NCI-H748 treated with DMSO at 0.1 percent for 48 hours (cell line): ENCODE data around the gene FGF12.
"Not testable (repeated sequence)": the region's sequence is repeated elsewhere in the genome, so short reads cannot be mapped to it uniquely, and the experiment has no call there.

Source experiments
- DNase-seq: peaks from one replicate; lab custom pipeline; 2025; lab: John Stamatoyannopoulos, UW

FGF12 gene

DNA sequence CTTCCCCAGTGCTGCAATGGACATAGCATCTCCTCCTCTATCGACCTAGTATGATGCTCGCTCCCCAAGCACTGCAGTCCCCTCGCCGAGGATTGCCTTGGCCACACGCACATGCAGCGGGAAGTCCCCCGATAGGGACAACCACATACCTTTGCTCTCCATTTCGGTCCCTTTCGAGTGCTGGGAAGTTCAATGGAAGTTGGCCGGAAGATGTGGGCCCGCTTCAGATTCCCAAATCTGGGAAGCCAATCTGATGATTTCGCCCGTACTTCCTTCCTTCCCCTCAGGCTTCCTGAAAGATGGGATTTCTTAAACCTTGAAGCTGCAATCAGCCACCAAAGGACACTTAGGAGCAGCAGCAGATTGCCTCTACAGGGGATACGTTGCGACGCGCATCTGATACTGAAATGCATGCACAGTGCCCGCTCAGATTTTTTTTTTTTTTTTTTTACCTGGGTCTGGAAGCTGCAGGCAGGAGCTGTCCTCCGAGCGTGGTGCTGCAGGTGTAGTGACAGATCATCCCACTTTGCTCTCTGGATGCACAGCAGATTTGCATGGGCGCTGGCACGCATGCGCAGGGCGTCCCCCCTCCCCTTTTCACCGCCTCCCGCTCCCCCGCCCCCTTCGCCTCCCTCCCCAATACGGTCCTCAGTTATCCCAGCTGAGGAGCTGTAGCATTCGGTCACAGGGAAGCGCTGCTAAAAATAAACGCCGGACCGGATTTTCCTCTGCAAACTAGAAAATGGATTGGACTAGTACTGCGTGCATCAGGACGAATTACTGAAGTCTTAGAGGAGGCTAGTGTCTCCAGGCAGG is at the start of gene FGF12:
Gene FGF12, minus strand, starts transcription at position 510 of the 816 bp plus-strand sequence.
- DNase-seq = peak; percentile 52

DNA sequence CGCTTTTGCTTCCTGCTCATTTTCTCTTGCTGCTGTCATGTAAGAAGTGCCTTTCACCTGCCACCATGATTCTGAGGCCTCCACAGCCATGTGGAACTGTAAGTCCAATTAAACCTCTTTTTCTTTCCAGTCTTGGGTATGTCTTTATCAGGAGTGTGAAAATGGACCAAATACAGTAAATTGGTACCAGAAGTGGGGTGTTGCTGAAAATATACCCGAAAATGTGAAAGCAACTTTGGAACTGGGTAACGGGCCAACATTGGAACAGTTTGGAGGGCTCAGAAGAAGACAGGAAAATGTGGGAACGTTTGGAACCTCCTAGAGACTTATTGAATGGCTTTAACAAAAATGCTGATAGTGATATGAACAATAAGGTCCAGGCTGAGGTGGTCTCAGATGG is 47.0 kb upstream of the FGF12 start:
- not testable (repeated sequence) for DNase-seq

GRCh38 chr3:192772240-192772894 is 45.0 kb upstream of the FGF12 start:
- DNase-seq = peak; percentile 3

GRCh38 chr3:192758654-192759053 is 31.3 kb upstream of the FGF12 start:
- DNase-seq = no peak

- no peak for DNase-seq
Observed at GRCh38 chr3:192751148-192751547, 23.8 kb upstream of the FGF12 start.

DNA sequence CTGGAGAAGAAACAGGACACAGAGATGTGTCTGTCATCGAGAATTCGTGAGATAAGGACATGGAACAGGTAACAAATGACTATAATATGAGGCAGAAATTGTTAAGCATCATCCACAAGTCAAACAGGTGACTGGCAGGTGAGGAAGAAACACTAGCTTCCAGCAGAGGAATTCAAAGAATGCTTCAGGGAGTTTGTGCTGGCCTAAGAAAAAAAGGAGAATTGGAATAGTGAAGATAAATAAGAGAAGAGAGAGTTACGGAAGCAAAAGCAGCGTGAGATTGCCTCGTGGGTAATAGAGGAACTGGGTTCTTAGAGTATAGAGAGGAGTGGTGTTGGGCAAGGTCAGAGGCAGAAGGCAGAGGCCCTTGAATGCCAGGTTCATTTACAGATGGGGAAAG is 22.9 kb upstream of the FGF12 start:
- no peak for DNase-seq

GRCh38 chr3:192747746-192748145 is 20.4 kb upstream of the FGF12 start:
- no peak for DNase-seq

DNA sequence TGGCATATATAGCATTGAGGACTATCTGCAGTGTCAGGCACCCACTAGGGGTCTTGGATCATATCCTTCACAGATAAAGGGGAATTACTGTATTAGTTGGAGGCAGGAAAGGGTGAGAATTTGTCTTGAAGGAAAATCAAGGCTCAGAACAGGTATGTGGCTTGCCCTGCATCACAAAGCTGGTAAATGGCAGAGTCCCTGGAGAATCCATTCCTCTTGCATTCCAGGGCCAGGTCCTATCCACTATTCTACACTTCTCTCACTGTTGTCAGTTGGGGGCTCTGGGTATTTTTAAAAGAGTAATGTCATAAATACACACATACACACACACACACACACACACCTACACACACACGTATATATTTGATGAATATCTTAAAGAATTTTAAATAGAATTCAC is 19.8 kb upstream of the FGF12 start:
- no peak for DNase-seq

DNA sequence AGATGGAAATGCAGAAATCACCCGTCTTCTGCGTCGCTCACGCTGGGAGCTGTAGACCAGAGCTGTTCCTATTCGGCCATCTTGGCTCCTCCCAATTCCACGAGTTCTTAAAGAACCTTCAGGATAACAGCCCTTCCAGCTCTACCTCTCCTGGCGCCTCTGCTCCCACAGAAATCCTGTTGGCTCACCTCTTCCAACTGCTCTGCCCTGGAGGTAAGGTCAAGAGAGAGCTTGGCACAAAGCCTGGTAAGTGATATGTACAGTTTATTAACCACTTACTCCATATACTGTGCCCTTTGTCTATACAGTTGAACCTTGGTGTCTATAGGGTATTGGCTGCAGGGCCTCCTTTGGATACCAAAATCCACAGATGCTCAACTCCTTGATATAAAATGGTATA is 17.8 kb upstream of the FGF12 start:
- DNase-seq = peak; percentile 27

DNA sequence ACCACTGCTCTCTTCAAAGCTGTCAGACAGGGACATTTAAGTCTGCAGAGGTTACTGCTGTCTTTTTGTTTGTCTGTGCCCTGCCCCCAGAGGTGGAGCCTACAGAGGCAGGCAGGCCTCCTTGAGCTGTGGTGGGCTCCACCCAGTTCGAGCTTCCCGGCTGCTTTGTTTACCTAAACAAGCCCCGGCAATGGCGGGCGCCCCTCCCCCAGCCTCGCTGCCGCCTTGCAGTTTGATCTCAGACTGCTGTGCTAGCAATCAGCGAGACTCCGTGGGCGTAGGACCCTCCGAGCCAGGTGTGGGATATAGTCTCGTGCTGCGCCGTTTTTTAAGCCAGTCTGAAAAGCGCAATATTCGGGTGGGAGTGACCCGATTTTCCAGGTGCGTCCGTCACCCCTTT is 17.3 kb upstream of the FGF12 start:
- DNase-seq = not testable (repeated sequence)

DNA sequence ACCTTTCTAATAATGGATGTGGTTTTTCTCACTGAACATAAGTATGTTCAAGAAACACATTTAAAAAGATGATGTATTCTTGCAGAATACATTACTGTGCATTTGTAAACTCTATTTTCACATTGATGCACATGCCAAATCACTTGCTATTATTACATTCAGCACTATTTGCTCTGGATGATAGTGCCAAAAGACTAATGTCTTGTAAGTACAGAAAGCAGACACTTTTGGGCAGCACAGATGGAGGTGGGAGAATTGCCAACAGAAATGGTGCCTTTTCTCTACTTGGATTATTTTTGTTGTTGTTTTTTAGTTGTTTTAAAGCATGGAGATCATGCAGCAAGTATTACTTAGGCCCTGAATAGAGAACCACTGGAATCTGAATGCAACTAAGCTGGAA is 10.2 kb upstream of the FGF12 start:
- no peak for DNase-seq

DNA sequence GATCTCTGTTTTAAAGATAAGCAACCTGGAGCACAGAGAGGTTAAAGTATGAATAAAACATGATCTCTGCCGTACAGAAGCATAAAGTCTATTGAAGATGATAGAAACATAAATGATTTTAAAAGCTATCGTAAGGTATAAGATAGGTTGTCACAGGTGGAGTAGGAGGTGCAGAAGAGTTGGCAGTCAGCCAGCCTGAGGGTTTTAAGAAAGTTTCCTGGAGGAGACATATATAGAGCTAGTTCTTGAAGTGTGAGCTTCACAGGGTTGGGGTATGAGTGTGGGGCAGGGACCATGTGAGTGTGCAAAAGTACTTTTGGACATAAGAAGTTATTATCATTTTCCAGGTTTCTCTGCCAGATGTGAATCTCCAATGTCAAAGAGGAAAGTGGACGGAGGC is 3.9 kb upstream of the FGF12 start:
- no peak for DNase-seq

- no peak for DNase-seq
Observed at GRCh38 chr3:192726385-192726784, 956 bp downstream of the FGF12 start.

DNA sequence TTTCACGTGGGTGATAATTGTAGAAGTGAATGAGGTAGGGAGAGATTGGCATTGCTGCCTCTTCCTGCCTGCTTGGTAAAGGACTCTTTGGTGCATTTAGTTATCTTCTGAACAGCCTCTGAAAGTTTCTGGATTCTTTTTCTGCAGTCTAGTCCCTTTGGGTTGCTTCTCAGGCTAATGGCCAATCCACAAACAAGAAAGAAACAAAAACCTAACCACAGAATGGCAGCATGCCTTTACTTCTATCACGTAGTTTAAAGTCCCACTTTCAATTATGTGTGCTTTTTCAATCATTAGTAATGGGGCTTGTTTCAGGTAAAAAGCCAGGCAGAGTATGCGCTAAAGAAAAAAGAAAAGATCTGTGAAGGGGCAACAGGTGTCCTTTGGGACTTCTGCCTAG is 7.4 kb downstream of the FGF12 start:
- DNase-seq = no peak

DNA sequence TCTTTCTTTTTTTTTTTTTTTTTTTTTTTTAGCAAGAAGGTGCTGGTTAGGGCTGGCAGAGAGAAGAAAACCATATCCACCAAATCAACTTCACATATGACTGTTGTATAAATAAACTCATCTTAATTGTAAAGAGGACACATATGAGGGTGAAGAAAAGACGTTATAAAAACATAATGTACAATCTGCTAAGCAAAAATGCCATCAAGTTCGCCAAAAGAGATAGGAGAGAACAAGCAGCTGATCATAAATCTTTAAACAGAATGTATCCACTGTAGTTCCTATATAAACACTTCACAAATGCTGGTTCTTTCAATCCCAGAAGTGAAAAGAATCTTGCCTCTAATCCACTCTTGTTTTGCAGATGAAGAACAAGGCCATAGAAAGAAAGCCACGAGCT is 9.2 kb downstream of the FGF12 start:
- no peak for DNase-seq

DNA sequence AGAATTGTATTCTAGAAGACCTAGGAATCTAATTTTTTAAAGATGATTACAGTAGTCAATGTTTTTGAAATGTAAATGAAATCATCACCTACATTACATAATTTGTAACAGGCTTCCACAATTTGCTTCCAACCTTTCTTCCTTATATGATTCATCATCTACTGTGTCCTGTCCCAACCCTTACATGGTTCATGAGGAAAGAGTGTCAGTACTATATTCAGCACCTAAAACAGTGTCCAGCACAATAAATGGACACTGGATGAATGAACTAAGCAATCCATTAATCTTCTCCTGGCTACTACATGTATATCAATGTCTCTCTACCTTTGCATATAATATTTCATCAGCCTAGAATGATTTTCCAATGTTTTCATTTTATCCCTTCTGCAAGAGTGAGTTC is 12.2 kb downstream of the FGF12 start:
- no peak for DNase-seq

DNA sequence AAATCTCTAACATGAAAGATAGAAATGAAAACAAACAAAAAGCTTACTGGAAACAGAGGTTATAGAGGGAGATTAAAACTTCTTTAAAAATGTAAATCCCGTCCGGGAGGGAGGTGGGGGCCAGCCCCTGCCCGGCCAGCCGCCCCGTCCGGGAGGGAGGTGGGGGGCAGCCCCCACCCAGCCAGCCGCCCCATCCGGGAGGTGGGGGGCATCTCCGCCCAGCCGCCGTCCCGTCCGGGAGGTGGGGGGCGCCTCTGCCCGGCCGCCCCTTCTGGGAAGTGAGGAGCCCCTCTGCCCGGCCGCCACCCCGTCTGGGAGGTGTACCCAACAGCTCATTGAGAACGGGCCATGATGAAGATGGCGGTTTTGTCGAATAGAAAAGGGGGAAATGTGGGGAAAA is 16.2 kb downstream of the FGF12 start:
- DNase-seq = not testable (repeated sequence)

- no peak for DNase-seq
Observed at GRCh38 chr3:192710366-192710765, 17.0 kb downstream of the FGF12 start.

GRCh38 chr3:192706272-192706671 is 21.1 kb downstream of the FGF12 start:
- DNase-seq = no peak

- DNase-seq = no peak
Observed at GRCh38 chr3:192700885-192701284, 26.5 kb downstream of the FGF12 start.

DNA sequence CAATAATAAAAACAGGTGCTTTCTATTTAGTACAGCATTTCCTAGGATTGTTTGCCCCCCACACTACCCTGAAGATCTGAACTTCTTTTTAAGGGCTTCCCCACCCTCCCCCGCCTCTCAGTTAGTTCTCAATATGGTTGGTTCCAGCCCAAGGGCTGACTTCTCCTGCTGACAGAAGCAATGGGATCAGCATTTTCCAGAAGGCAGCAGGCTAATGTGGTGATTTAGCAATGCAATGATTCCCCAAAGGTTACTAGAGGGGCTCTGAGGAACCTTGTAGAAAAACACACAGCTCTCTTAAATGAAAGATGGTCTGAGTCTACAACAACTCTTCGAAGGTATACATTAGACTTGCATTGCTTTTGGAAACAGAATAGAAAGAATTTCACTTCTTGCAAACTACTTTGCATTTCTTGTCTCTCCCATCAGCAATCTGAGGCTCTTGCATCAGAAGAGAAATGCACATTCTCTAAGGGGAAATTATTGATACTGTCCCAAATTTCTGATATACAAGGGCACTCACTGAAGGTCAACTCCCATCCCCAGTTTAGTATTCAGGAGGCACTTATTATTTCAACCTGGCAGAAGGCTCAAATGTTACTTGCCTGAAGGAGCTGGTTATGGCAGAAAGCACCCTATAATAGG is 30.3 kb downstream of the FGF12 start:
- no peak for DNase-seq

- DNase-seq = no peak
Observed at GRCh38 chr3:192687488-192688152, 39.7 kb downstream of the FGF12 start.

GRCh38 chr3:192685801-192686200 is 41.5 kb downstream of the FGF12 start:
- DNase-seq = no peak
